HG03521 (cell line): ENCODE data around the gene DPYD.

Experiments used
- ATAC-seq: cut with Tn5 transposase; IDR thresholded peaks from one replicate; pipeline ENCODE4 v1.9.1; 2021; ENCODE audit warnings: mild to moderate bottlenecking, moderate library complexity; ENCODE audit not compliant: unreplicated experiment

DPYD gene

GRCh38 chr1:97164276-97164639 lies 756.6 kb downstream of the DPYD start:
- peak; percentile 55 for ATAC-seq

GRCh38 chr1:97163591-97164275 lies 757.1 kb downstream of the DPYD start:
- ATAC-seq: peak; percentile 41

- ATAC-seq: no peak
Observed at GRCh38 chr1:97160818-97161217, 760.0 kb downstream of the DPYD start.

GRCh38 chr1:97159342-97159741 lies 761.5 kb downstream of the DPYD start:
- peak; percentile 43 for ATAC-seq

- no peak for ATAC-seq
Observed at GRCh38 chr1:97158691-97159096, 762.1 kb downstream of the DPYD start.

- ATAC-seq: no peak
Observed at GRCh38 chr1:97157991-97158390, 762.8 kb downstream of the DPYD start.

- ATAC-seq: no peak
Observed at GRCh38 chr1:97151651-97152050, 769.2 kb downstream of the DPYD start.

GRCh38 chr1:97145321-97145956 lies 775.4 kb downstream of the DPYD start:
- ATAC-seq: no peak

GRCh38 chr1:97144527-97144926 lies 776.3 kb downstream of the DPYD start:
- ATAC-seq: no peak

- no peak for ATAC-seq
Observed at GRCh38 chr1:97143236-97143882, 777.5 kb downstream of the DPYD start.

GRCh38 chr1:97140611-97141010 lies 780.2 kb downstream of the DPYD start:
- ATAC-seq: no peak

- ATAC-seq: no peak
Observed at GRCh38 chr1:97139512-97139911, 781.3 kb downstream of the DPYD start.

GRCh38 chr1:97138515-97139032 lies 782.3 kb downstream of the DPYD start:
- no peak for ATAC-seq

GRCh38 chr1:97137862-97138514 lies 782.8 kb downstream of the DPYD start:
- peak; percentile 96 for ATAC-seq

GRCh38 chr1:97136996-97137395 lies 783.8 kb downstream of the DPYD start:
- ATAC-seq: no peak

- ATAC-seq: no peak
Observed at GRCh38 chr1:97135972-97136371, 784.9 kb downstream of the DPYD start.

- no peak for ATAC-seq
Observed at GRCh38 chr1:97128426-97128825, 792.4 kb downstream of the DPYD start.

GRCh38 chr1:97123717-97124431 lies 797.0 kb downstream of the DPYD start:
- ATAC-seq: no peak

GRCh38 chr1:97120806-97121205 lies 800.0 kb downstream of the DPYD start:
- no peak for ATAC-seq

GRCh38 chr1:97119260-97120158 lies 801.3 kb downstream of the DPYD start:
- no peak for ATAC-seq
